22Rv1 (cell line): Measurements from ENCODE around the gene GPR146.

Experiments used
- H3K27ac ChIP-seq: fragments of 450-650 bp; 2 replicates; pipeline ENCODE4 v1.5.1; 2017
- ZFX ChIP-seq: fragments of 450-650 bp; IDR thresholded peaks from 2 replicates; pipeline ENCODE4 v1.6.1; 2017; ENCODE audit warnings: antibody characterized with exemption, borderline replicate concordance
- TF ChIP-seq, protein P1 (sequence below): fragments of 450-650 bp; IDR thresholded peaks from 2 replicates; pipeline ENCODE4 v1.5.1; 2017; ENCODE audit warnings: mild to moderate bottlenecking

GPR146 gene

DNA sequence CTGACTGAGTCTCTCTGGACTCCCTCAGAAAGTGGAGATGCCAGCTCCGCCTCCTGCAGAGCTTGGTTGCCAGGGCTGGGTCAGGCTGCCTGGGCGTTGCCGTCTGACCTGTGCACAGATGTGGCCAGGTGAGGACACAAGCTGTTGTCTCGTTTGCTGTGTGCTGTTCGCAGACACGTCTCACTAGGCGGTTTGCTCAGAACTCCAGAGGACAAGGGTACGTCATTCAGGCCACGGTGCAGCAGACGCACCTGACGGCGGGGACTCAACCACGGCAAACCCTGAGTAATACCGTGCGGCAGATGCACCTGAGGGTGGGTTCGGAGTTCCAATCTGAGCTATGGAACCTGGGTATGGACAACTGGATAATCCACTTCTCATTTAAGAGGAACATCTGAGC, 55.3 kb downstream of the GPR146 start:
- H3K27ac ChIP-seq: no peak overlapping the region
- TF ChIP-seq ZFX: no peak
- TF ChIP-seq, protein P1, sequence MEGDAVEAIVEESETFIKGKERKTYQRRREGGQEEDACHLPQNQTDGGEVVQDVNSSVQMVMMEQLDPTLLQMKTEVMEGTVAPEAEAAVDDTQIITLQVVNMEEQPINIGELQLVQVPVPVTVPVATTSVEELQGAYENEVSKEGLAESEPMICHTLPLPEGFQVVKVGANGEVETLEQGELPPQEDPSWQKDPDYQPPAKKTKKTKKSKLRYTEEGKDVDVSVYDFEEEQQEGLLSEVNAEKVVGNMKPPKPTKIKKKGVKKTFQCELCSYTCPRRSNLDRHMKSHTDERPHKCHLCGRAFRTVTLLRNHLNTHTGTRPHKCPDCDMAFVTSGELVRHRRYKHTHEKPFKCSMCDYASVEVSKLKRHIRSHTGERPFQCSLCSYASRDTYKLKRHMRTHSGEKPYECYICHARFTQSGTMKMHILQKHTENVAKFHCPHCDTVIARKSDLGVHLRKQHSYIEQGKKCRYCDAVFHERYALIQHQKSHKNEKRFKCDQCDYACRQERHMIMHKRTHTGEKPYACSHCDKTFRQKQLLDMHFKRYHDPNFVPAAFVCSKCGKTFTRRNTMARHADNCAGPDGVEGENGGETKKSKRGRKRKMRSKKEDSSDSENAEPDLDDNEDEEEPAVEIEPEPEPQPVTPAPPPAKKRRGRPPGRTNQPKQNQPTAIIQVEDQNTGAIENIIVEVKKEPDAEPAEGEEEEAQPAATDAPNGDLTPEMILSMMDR: no peak

DNA sequence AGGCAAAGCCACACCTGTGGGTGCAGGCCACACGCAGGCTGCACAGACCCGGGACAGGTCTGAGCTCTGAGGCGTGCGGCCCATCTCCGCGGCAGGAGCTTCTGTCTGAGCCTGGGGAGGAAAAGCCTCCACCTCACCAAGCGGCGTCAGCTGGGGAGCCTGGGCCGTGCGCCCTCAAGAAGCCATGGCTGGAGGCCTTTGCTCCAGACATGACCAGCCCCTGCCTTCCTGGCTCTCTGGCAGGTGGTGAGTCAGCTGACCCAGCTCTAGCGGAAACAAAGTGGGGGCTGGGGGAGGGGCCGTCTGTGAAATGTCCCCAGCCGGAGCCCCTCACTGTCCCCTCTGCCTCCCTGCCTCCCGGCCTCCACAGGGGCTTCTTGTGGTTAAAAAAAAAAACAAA, 56.0 kb downstream of the GPR146 start:
- TF ChIP-seq, protein P1: no peak
- TF ChIP-seq ZFX: no peak
- no peak overlapping the region for H3K27ac ChIP-seq

DNA sequence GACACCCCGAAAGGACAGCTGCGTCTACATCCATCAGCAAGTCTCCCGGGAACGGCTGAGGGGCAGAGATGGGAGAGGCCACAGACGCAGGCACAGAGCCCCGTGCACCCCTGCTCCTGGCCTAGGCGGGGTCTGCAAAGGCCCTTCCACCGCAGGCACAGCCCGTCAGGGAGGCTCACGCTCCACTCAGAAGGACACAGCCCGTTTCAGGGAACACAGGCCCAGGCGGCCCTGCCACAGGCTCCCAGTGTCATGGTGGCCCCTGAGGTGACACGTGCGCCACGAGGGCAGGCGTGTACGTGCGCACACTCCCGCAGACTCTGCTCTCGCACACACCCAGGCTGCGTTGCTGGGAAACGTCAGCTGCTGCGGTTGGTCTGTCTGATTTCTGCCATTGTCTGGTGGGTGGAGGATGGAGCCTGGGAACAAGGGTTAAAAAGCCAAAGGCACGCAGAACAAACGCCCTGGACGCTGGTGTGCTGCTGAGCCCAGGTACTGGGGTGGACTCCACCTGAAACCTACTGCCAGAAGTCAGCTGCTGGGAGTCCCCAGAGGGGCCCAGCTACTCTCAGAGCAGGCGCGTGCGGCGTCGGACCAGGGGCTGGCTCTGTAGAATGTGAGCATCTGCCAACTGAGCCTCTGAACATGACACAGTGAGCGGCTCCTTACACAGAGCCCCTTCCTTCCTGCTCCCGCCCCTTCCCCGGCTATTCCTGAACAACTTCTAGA, 56.7 kb downstream of the GPR146 start:
- TF ChIP-seq, protein P1: no peak
- TF ChIP-seq ZFX: no peak
- no peak overlapping the region for H3K27ac ChIP-seq

DNA sequence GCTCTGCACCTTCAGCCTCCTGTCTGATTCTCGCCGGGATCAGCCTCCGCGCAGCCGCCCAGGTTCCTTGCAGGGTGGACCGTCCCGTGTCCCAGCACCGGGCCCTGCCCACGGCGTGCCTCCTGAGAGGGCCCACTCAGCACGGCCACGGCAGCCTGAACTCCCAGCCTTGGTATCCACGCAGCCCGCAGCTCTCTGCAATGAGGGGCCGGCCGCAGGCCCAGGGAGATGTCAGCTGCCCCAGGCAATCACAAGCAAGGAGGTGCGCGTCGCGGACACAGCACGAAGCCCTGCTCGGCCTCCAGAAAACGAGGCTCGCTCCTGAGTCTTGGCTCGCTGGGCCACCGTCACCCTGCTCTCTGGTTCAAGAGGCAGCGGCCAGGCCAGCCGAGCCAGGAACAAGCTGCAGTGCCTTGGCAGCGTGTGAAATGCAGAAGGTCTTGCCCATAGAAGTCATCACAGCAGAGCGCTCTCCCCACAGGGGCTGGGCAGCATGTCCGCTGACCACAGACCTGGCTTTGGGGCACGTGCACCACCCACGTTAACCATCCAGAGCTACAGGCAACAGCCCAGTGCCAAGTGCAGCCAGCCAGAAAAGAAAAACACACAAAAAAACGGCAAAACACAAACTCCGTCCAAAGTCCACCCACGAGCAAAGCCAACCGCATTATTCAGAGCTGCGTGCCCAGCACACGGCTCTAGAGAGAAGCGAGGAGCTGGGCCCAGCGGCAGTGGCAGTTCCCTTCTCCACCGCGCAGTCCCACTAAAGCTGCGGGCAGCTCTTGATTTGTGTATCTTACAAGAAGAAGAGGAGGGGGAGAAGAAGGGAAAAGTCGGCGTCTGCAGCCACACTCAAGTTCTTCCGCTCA, 57.5 kb downstream of the GPR146 start:
- H3K27ac ChIP-seq: no peak overlapping the region
- no peak for TF ChIP-seq ZFX
- TF ChIP-seq, protein P1: no peak

DNA sequence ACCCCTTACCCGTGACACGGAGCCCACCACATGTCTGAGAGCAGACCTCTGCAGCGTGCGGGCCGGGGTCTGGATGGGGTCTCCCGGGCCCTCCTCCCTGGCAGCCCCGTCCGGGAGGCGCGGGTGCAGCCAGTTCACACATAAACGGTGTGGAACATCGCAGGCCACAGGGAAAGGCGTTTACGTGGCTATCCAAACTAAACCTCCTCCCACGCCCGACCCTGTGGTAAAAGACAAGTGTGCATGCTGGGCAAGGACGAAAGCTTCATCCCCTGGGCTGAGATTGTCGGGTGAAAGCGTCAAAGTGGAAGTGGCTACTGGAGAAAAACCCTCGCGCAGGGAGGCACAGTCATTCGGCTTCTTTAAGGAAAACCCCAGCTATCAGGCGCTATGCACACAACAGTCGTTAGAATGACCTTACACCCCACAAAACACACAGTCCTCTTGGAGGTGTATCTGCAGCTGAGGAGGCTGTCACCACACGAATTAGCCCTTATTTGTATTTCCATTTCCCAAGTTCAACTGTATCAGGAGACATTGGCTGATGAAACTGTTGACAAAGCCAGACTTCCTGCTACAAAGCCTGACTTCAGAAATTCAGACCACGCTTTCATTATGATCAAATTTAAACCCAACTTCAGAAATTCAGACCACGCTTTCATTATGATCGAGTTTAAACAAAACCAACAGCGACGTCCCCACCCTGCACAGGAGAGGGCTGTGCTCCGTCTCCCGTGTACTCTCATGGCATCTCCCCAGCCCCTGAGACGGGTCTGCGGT, 58.9 kb downstream of the GPR146 start:
- no peak for TF ChIP-seq ZFX
- TF ChIP-seq, protein P1: no peak
- H3K27ac ChIP-seq: no peak overlapping the region

DNA sequence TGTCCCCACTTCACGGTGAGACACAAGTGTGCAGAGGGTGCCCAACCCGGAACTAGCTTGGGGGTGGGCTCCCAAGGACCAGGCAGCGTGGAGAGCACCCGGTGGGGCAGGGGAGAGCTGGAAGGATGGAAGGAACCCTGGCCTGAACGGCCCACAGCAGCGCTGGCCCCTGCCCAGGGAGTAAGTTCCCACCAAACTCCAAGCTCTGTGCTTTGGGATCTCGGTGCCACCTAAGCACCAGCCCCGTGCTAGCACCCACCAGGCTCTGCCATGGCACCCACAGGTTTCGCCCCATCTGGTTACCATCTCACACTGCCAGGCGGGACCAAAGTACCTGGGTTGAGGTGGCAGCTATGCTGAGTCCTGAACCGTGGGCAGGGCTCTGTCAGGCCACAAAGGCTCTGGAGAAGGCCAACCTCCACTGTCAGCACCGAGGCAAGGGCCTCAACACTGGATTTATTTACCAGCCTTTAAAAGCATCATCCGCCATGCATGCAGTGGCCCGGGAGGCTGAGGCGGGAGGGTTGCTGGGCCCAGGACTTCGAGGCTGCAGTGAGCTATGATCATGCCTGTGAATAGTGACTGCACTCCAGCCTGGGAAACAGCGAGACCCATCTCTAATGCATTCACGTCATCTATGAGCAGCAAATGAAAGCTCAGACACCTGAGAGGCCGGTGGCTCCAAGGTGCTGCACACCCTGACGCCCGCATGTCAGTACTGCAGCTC, 59.6 kb downstream of the GPR146 start:
- TF ChIP-seq, protein P1: no peak
- TF ChIP-seq ZFX: no peak
- H3K27ac ChIP-seq: no peak overlapping the region
